Immature natural killer cell (primary cell): Measurements from ENCODE around the gene S100A7. TPM values are rescaled to one million over a fixed set of nuclear protein-coding genes. Genes with fewer than 3 reads are reported as not detected.
A peak's percentile ranks its signal among the peaks of the same experiment; 100 is the strongest.

Experiments used
- DNase-seq, 3 donors: peaks; one replicate each; pipeline ENCODE4 v3.0.0; 2022; ENCODE audit warnings: mixed read lengths in 1 of 3
- H3K27ac Mint-ChIP-seq, 6 donors: one replicate each; pipeline ENCODE4 v1.8.0; 2020; ENCODE audit warnings: mixed read lengths in 6 of 6, mild to moderate bottlenecking in 5 of 6, inconsistent platforms in 4 of 6, moderate library complexity in 3 of 6
- H3K27me3 Mint-ChIP-seq, 3 donors: one replicate each; pipeline ENCODE4 v1.8.0; 2020 to 2021; ENCODE audit warnings: low read depth in 3 of 3, mild to moderate bottlenecking in 3 of 3, mixed read lengths in 3 of 3, moderate library complexity in 3 of 3, inconsistent platforms in 1 of 3
- H3K36me3 Mint-ChIP-seq, 3 donors: one replicate each; pipeline ENCODE4 v1.8.0; 2020; ENCODE audit warnings: mixed read lengths in 3 of 3, inconsistent platforms in 2 of 3, mild to moderate bottlenecking in 2 of 3
- H3K4me1 Mint-ChIP-seq, 2 donors: one replicate each; pipeline ENCODE4 v1.8.0; 2020; ENCODE audit warnings: inconsistent platforms in 2 of 2, mild to moderate bottlenecking in 2 of 2, mixed read lengths in 2 of 2, moderate library complexity in 1 of 2
- H3K4me3 Mint-ChIP-seq, 5 donors: one replicate each; pipeline ENCODE4 v1.8.0; 2020; ENCODE audit warnings: mild to moderate bottlenecking in 5 of 5, mixed read lengths in 5 of 5, inconsistent platforms in 3 of 5, moderate library complexity in 3 of 5
- H3K9me3 Mint-ChIP-seq, 6 donors: one replicate each; pipeline ENCODE4 v1.8.0; 2020; ENCODE audit warnings: mild to moderate bottlenecking in 6 of 6, mixed read lengths in 6 of 6, inconsistent platforms in 4 of 6, moderate library complexity in 3 of 6
- polyA plus RNA-seq, 3 donors: library from polyadenylated mRNA; unstranded; fragments of 300-500 nt; fragmentation: Illumina TruSeq; gene quantifications; one replicate each; pipeline ENCODE4 v1.2.3, GENCODE V29; 2021

S100A7 gene
- polyA plus RNA-seq, 3 donors from 2014 or later, result not detected

GRCh38 chr1:153488731-153489130, 28.3 kb upstream of the S100A7 start:
- DNase-seq, result no peak
- Mint-ChIP-seq H3K36me3 (peaks cover 0 to 3% (median 0%) of the 10 kb centered on the region in 3 donors), H3K4me3 (no peak overlapping the region), H3K27ac (no peak overlapping the region), H3K9me3 (no peaks in the 10 kb centered on the region), H3K4me1 (no peaks in the 10 kb centered on the region), H3K27me3 (peaks cover 0 to 17% (median 7%) of the 10 kb centered on the region in 3 donors)

GRCh38 chr1:153487707-153488106, 27.3 kb upstream of the S100A7 start:
- Mint-ChIP-seq H3K9me3 (no peaks in the 10 kb centered on the region), H3K27me3 (peaks cover 0 to 22% (median 9%) of the 10 kb centered on the region in 3 donors), H3K4me1 (no peaks in the 10 kb centered on the region), H3K27ac (no peak overlapping the region), H3K4me3 (no peak overlapping the region), H3K36me3 (no peaks in the 10 kb centered on the region)
- DNase-seq, result no peak

GRCh38 chr1:153485863-153486262, 25.4 kb upstream of the S100A7 start:
- Mint-ChIP-seq H3K9me3 (no peaks in the 10 kb centered on the region), H3K27me3 (peaks cover 1 to 28% (median 10%) of the 10 kb centered on the region in 3 donors)

GRCh38 chr1:153483776-153484175, 23.3 kb upstream of the S100A7 start:
- Mint-ChIP-seq H3K27me3 (peaks cover 6 to 28% (median 7%) of the 10 kb centered on the region in 3 donors), H3K36me3 (no peaks in the 10 kb centered on the region), H3K27ac (no peak overlapping the region), H3K4me1 (no peaks in the 10 kb centered on the region), H3K9me3 (no peaks in the 10 kb centered on the region), H3K4me3 (no peak overlapping the region)
- DNase-seq, result no peak

More at GRCh38 chr1:153485863-153486262, 25.4 kb upstream of the S100A7 start:
- Mint-ChIP-seq H3K36me3 (no peaks in the 10 kb centered on the region), H3K4me3 (no peak overlapping the region), H3K27ac (no peak overlapping the region), H3K4me1 (no peaks in the 10 kb centered on the region)
- DNase-seq, result no peak

GRCh38 chr1:153481124-153481523, 20.7 kb upstream of the S100A7 start:
- no peaks in the 10 kb centered on the region for H3K9me3 Mint-ChIP-seq
- DNase-seq, result no peak
- H3K4me3 Mint-ChIP-seq, result no peak overlapping the region
- no peaks in the 10 kb centered on the region for H3K4me1 Mint-ChIP-seq
- peaks cover 6 to 23% (median 7%) of the 10 kb centered on the region in 3 donors for H3K27me3 Mint-ChIP-seq
- no peak overlapping the region for H3K27ac Mint-ChIP-seq
- no peaks in the 10 kb centered on the region for H3K36me3 Mint-ChIP-seq

GRCh38 chr1:153478692-153479618, 18.5 kb upstream of the S100A7 start:
- no peak for DNase-seq
- H3K4me1 Mint-ChIP-seq, result no peaks in the 10 kb centered on the region
- H3K9me3 Mint-ChIP-seq, result peaks cover 0 to 5% (median under 1%) of the 10 kb centered on the region in 6 donors
- no peak overlapping the region for H3K4me3 Mint-ChIP-seq
- H3K27ac Mint-ChIP-seq, result no peak overlapping the region
- no peaks in the 10 kb centered on the region for H3K36me3 Mint-ChIP-seq
- peaks cover 6 to 24% (median 12%) of the 10 kb centered on the region in 3 donors for H3K27me3 Mint-ChIP-seq

GRCh38 chr1:153478047-153478691, 17.7 kb upstream of the S100A7 start:
- peaks cover under 1 to 13% (median 6%) of the 10 kb centered on the region in 6 donors for H3K9me3 Mint-ChIP-seq
- no peak overlapping the region for H3K27ac Mint-ChIP-seq
- no peak for DNase-seq
- no peak overlapping the region for H3K4me3 Mint-ChIP-seq
- H3K36me3 Mint-ChIP-seq, result no peaks in the 10 kb centered on the region
- peaks cover 2 to 22% (median 12%) of the 10 kb centered on the region in 3 donors for H3K27me3 Mint-ChIP-seq
- H3K4me1 Mint-ChIP-seq, result no peaks in the 10 kb centered on the region

- Mint-ChIP-seq H3K4me1 (no peaks in the 10 kb centered on the region), H3K36me3 (no peaks in the 10 kb centered on the region), H3K4me3 (no peak overlapping the region), H3K27ac (no peak overlapping the region), H3K9me3 (peaks cover 11 to 28% (median 17%) of the 10 kb centered on the region in 6 donors), H3K27me3 (peaks cover 1 to 22% (median 12%) of the 10 kb centered on the region in 3 donors)
- DNase-seq, result no peak
Observed at GRCh38 chr1:153476491-153477093, 16.1 kb upstream of the S100A7 start.

GRCh38 chr1:153475282-153475681, 14.8 kb upstream of the S100A7 start:
- DNase-seq, result no peak
- Mint-ChIP-seq H3K36me3 (no peaks in the 10 kb centered on the region), H3K27me3 (peaks cover 2 to 14% (median 7%) of the 10 kb centered on the region in 3 donors), H3K27ac (no peak overlapping the region), H3K9me3 (peaks cover 11 to 38% (median 18%) of the 10 kb centered on the region in 6 donors), H3K4me3 (no peak overlapping the region), H3K4me1 (no peaks in the 10 kb centered on the region)

- Mint-ChIP-seq H3K27ac (no peak overlapping the region), H3K27me3 (peaks cover 4 to 18% (median 7%) of the 10 kb centered on the region in 3 donors)
- DNase-seq, result no peak
Observed at GRCh38 chr1:153474347-153474746, 13.9 kb upstream of the S100A7 start.

GRCh38 chr1:153470707-153471106, 10.3 kb upstream of the S100A7 start:
- DNase-seq, result no peak
- H3K4me1 Mint-ChIP-seq, result peaks cover 0 to 2% of the 10 kb centered on the region in 2 donors
- H3K4me3 Mint-ChIP-seq, result no peak overlapping the region
- H3K27me3 Mint-ChIP-seq, result peaks cover 7 to 12% (median 9%) of the 10 kb centered on the region in 3 donors
- H3K27ac Mint-ChIP-seq, result no peak overlapping the region
- H3K36me3 Mint-ChIP-seq, result peaks cover 0 to 4% (median 0%) of the 10 kb centered on the region in 3 donors
- peaks cover 13 to 42% (median 19%) of the 10 kb centered on the region in 6 donors for H3K9me3 Mint-ChIP-seq

More at GRCh38 chr1:153474347-153474746, 13.9 kb upstream of the S100A7 start:
- Mint-ChIP-seq H3K36me3 (peaks cover 0 to 4% (median 0%) of the 10 kb centered on the region in 3 donors), H3K4me1 (no peaks in the 10 kb centered on the region), H3K4me3 (no peak overlapping the region), H3K9me3 (peaks cover 13 to 42% (median 19%) of the 10 kb centered on the region in 6 donors)

GRCh38 chr1:153466908-153467307, 6.5 kb upstream of the S100A7 start:
- DNase-seq, result no peak
- H3K4me1 Mint-ChIP-seq, result peaks cover 0 to 2% of the 10 kb centered on the region in 2 donors
- H3K9me3 Mint-ChIP-seq, result peaks cover 0 to 17% (median 3%) of the 10 kb centered on the region in 6 donors
- no peak overlapping the region for H3K27ac Mint-ChIP-seq
- peaks cover 0 to 4% (median 0%) of the 10 kb centered on the region in 3 donors for H3K36me3 Mint-ChIP-seq
- H3K27me3 Mint-ChIP-seq, result peaks cover 3 to 13% (median 10%) of the 10 kb centered on the region in 3 donors
- H3K4me3 Mint-ChIP-seq, result no peak overlapping the region

- peaks cover 0 to 2% of the 10 kb centered on the region in 2 donors for H3K4me1 Mint-ChIP-seq
- H3K36me3 Mint-ChIP-seq, result peaks cover 0 to 4% (median 0%) of the 10 kb centered on the region in 3 donors
- DNase-seq, result peak; percentile 30 to 47 (median 39)
- H3K27ac Mint-ChIP-seq, result no peak overlapping the region
- H3K9me3 Mint-ChIP-seq, result peaks cover 0 to 10% (median 2%) of the 10 kb centered on the region in 6 donors
- peaks cover 3 to 13% (median 10%) of the 10 kb centered on the region in 3 donors for H3K27me3 Mint-ChIP-seq
- no peak overlapping the region for H3K4me3 Mint-ChIP-seq
Observed at GRCh38 chr1:153465811-153466636, 5.6 kb upstream of the S100A7 start.
